ENCODE results near the gene ABHD14A.

DNA sequence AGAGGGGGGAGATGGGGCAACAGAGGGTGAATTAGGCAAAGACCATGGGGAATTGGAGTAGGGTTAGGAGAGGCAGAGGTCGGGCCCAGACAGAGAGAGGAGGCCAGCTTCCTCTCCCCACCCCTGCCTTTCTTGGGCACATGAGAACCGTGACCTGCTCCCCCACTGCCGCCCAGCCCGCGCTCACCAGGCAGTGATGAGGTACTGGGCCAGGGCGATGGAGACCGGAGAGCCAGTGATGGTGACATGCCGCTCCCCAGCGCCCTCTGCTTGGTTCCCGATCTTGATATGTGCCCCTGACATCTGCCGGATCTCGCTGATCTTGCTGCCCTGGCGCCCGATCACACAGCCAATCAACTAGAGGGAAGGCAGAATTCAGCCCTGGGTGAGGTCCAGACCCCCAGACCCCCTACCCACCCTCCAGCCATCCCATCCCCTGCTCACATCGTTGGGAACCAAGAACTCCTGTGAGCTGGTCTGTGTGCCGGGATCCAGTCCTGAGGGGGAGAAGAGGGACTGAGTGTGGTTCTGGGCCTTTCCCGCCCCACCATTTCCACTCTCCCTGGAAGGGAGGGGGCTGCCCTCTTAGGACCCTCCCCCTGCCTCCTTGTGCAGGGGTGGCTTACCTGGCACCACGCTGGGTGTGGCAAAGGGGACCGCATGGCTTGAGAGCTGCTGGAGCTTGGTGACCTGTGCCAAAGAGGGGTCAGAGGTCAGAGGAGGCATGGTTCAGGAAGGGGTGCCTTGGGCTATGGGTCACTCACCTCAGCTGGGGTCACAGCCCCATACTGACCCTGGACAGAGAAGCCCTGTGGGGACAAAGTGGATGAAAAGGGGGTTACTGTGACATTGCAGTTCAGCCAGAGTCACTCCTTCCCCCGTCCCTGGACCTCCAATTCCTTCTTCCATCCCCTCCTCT lies 16.0 kb upstream of the ABHD14A start:
- no peak for TF ChIP-seq POLR2A (IDR thresholded peaks at IDR 0.05)
- TF ChIP-seq, protein P1, sequence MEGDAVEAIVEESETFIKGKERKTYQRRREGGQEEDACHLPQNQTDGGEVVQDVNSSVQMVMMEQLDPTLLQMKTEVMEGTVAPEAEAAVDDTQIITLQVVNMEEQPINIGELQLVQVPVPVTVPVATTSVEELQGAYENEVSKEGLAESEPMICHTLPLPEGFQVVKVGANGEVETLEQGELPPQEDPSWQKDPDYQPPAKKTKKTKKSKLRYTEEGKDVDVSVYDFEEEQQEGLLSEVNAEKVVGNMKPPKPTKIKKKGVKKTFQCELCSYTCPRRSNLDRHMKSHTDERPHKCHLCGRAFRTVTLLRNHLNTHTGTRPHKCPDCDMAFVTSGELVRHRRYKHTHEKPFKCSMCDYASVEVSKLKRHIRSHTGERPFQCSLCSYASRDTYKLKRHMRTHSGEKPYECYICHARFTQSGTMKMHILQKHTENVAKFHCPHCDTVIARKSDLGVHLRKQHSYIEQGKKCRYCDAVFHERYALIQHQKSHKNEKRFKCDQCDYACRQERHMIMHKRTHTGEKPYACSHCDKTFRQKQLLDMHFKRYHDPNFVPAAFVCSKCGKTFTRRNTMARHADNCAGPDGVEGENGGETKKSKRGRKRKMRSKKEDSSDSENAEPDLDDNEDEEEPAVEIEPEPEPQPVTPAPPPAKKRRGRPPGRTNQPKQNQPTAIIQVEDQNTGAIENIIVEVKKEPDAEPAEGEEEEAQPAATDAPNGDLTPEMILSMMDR (IDR thresholded peaks at IDR 0.05), result no peak

Data from Peyer's patch (tissue), 4 donors.